Measurements from ENCODE around the gene NHSL2.
"Not testable (repeated sequence)": the region's sequence is repeated elsewhere in the genome, so short reads cannot be mapped to it uniquely, and the experiment has no call there.

The NHSL2 gene

DNA sequence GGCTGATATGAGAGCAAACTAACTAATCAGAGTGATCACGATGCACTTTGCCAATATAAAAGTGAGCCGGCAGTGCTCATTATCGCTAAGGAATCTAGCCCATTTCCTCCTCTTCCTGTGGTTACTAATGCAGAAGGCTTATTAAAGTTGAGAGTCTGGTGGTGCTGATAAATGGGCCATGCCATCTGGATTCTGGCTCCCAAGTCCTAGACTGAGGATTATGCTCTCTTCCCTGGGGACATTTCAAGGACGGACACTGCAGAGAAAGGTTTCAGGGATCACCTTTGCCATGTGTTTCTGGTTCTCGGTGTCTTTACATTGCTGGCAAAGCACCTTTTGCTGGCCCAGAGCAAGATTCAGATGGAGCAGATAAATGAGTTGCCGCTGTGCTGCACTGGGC, 135.8 kb downstream of the NHSL2 start:
- no peak for DNase-seq

DNA sequence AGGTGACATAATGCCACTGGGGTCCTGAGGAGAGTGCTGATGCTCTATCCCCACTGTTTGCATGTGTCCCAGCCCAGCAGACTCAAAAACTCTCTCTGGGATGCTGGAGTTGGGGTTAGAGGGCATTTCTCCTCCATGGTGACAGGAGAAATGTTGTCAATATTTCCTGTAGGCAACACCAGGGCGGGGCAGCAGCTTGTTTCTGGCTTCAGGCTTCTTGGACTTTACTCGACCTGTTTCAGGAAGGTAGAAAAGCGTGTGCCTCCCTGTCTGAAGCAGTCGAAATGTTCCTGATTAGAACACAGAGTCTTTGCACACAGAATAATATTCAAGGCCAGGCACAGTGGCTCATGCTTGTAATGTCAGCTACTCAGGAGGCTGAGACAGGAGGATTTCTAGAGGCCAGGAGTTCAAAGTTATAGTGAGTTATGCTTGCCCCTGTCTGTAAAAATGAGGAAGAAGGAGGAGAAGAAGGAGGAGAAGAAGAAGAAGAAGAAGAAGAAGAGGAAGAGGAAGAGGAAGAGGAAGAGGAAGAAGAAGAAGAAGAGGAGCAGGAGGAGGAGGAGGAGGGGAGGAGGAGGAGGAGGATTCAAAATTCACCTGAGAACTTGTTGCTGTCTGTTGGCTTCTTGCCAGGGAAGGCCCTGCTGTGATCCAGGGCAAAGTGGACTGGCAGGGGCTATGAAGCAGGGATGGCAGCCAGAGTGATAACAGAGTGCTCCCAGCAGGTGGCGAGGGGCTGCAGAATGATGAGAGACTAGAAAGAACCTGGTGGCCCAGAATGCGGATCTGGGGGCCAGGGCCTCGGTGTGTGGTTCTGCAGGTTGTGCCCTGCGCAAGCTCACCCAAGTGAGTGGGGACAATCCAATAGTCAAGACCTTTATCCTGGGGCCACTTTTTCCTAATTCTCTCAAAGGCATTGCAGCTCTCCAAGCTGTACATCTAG, 138.1 kb downstream of the NHSL2 start:
- DNase-seq = no peak

DNA sequence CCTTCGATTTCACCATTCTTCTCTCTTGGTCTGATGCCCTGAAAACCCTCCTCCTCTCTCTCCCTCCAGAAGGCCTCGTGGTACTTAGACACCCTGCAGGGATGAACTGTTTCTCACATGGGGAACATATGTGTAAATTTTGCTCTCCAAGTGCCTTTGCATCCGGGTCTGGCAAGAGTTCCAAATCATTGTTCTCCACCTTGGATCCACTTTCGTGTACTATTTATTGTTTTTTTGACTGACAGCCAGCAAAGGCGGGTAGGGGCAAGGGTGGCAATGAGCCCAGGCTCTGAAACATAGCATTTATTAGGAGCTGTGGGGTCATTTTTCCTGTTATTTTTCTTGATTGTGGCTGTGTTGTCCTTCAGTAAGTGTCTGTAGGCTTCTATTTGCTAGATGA, 139.4 kb downstream of the NHSL2 start:
- DNase-seq = no peak

DNA sequence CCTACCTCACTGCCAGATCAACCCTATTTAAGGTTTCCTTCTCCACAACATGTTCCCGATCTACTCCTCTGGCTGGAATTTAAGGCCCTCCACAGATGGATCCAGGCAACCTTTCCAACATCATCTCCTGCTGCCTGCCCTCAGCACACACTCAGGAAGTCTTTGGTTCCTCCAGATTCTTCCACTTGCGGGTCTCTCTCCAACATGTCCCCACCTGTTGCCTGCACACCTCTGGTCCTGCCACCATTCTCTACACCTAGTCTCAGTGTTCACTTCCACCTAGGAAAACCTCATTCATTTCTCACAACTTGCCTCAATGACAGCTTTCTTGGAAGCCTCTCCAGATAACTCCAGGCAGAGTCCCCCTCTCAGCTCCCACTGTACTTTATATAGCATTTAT, 140.9 kb downstream of the NHSL2 start:
- DNase-seq = no peak

DNA sequence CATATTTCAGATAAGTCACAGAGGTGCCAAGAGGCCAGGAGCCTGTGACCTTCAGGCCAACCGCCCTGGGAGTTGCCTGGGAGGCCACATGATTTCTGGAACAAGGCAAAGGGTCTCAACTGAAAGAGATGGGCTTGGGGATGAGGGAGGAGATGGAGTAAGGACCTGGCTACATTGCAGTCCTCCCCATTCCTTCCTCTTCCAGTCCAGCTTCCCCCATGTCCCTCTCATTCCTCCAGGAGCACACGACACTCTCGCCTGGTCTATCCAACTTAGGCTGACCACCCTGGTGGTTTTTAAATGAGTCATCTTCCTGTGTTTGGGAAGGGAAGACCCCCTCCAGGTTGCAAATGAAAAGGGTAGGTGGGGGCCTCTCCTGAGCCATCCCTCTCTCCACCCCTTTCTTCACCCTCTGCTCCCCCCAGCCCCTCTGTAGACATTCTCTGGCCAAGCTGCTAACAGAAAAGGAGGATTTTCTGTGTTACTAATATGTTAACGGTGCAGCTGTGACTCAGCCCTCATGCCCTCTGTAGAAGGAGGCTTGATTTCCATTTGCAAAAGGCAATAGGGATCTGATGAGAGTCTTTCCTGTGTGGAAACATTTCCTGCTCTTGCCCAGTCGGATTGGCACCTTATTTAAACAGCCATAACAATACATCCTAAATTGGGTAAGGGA, 141.9 kb downstream of the NHSL2 start:
- no peak for DNase-seq

GRCh38 chrX:72053508-72053907, 142.9 kb downstream of the NHSL2 start:
- DNase-seq = no peak

GRCh38 chrX:72054779-72055489, 144.3 kb downstream of the NHSL2 start:
- no peak for DNase-seq

- no peak for DNase-seq
Measured at GRCh38 chrX:72057331-72057730, 146.7 kb downstream of the NHSL2 start.

DNA sequence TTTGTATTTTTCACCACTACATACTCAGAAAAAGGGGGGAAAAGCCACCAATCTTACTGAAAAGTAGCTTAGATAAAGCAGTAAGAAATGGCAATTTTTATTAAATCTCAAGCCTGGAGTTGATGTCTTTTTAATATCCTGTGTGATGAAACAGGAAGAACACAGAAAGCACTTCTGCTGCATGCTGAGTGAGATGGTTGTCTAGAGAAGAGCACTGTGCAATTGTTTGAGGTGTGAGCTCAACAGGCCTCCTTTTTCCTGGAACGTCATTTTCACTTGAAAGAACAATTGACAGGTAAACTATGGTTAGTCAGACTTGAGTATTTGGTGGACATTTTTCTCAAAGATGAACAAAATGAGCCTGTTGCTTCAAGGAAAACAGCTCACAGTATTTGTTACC, 147.2 kb downstream of the NHSL2 start:
- DNase-seq = no peak

DNA sequence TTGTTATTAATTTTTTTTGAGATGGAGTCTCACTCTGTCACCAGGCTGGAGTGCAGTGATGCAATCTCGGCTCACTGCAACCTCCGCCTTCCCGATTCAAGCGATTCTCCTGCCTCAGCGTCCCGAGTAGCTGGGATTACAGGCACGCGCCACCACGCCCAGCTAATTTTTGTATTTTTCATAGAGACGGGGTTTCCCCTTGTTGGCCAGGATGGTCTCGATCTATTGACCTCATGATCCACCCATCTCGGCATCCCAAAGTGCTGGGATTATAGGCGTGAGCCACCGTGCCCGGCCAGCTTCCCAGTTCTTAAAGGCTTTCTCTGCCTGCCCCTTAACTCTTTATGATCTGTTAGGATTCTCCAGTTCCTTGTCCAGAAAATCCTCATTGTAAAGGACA, 147.7 kb downstream of the NHSL2 start:
- DNase-seq = not testable (repeated sequence)

DNA sequence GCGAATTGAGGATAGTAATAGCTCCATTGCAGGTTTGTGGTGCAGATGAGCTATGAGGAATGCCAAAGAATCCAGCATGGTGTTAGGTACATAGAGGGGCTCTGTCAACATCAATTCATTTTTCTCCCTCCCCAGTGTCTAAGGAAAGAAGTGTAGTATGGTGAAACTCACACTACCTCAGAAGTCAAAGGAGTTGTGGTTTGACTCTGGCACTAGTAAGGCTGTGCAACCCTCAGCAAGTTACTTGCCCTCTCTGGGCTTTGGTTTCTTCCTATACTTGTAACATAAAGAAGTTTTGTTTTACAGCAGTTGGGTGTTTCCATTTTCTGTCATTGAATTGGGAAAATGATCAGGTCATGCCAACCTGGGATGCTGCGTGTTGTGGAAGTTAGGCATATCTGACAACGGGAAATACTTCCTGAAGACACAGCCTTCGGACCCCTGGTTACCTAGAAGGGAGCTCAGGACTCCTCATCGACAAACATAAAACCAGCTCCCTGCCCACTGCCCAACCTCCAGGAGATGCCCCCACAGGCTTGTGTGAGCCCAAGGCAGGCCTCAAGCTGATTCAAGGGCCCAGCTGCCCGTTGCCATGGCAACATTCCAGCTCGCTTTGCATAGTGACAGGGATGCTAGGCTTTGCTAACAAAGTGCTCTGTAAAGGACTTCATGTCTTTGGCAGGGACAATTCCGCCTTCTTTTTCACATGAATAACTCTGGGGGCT, 149.7 kb downstream of the NHSL2 start:
- no peak for DNase-seq

GRCh38 chrX:72060921-72061490, 150.4 kb downstream of the NHSL2 start:
- DNase-seq = no peak

DNA sequence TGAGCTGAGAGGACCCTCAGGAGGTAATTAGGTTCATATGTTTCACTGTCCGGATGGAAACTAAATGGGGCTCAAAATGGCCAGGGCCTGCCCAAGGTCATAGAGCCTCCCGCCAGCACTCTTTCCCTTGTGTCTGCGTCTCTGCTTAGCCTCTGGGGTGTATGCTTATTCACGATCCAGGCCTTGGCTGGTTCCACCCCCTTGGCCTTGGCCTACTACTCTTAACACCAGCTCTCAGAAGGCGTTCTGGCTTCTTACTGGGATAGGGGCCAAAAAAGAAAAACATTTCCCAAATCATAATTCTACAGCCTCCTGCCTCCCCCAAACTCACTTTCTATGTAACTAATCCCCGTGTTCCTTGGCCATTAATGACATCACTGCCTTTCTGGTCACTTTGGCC, 152.3 kb downstream of the NHSL2 start:
- no peak for DNase-seq

GRCh38 chrX:72069350-72070160, 158.9 kb downstream of the NHSL2 start:
- DNase-seq = no peak

GRCh38 chrX:72071213-72071612, 160.6 kb downstream of the NHSL2 start:
- DNase-seq = no peak

- no peak for DNase-seq
Measured at GRCh38 chrX:72073633-72074032, 163.0 kb downstream of the NHSL2 start.

DNA sequence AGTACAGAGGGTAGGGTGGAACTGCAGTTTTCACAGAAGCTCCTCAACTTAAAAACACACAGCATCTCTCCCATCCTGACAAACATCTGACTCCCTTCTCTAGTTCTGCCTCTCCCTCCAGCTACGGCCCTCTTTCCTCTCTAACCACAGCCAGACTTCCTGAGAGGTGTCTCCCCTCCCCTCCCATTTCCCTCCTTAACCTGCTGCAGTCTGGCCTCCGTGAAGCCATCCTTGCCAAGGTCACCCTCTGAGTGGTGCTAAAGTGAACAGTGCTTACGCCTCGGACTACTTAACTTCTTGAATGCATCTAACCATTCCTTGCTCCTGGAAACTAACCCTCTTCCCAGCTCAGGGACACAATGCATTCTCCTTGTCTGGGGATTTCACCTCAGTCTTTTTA, 167.8 kb downstream of the NHSL2 start:
- DNase-seq = no peak

- DNase-seq = no peak
Measured at GRCh38 chrX:72079607-72080006, 169.0 kb downstream of the NHSL2 start.

DNA sequence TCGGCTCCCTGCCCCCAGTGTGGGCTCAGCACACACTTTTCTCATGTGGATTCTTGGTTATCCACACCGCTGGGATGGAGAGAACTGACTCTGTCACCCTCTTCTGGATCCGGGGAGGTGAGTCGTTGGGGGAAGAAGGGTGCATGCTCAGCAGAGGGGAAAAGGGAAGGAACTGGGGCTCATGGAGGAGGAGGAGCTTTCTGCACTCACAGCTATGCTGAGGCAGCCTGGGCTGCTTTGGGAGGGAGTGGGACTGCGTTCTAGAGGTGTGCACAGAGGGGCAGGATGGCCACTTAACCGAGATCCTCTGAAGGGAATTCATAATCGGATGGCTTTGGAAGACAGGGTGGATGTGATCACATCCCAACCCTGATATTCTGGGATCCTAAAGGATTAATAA, 169.5 kb downstream of the NHSL2 start:
- DNase-seq = no peak

DNA sequence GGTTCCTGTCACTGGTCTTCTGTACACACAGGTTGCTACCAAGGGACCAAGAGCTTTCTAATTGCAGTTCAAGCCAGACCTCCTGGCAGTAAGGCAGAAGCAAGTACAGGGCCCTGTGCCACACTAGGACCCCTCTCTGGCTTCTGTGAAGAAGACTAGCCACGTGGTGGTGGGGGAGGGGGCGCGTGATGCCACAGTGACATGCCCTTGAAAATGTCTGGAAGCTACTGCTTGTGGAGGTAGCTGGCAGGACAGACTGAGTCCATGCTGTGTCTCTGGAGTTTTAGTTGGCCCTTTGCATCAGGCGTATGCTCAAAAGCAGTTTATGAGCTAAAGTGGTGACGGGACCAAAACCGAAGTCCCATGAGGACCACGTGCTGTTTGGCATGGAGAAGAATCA, 170.2 kb downstream of the NHSL2 start:
- DNase-seq = no peak

GRCh38 chrX:72081605-72082320, 171.1 kb downstream of the NHSL2 start:
- no peak for DNase-seq

Measured in NCI-H748 treated with DMSO at 0.1 percent for 48 hours (cell line).